Transverse colon (tissue), 3 donors: ENCODE results near the gene CHEK1.

Experiments used
- CTCF ChIP-seq, 5 experiments: fragments of 200-600 bp in 3 of 5; fragments of 450-650 bp in 2 of 5; sonication (generic) in 3 of 5; IDR thresholded peaks; 1 replicate in 2 of 5; 2 replicates in 3 of 5; pipeline ENCODE4 v1.5.1; 2016 to 2017; ENCODE audit warnings: antibody characterized with exemption in 5 of 5, inconsistent platforms in 3 of 5, mild to moderate bottlenecking in 2 of 5, moderate library complexity in 1 of 5
- EP300 ChIP-seq: sonication (generic); formaldehyde crosslinking; IDR thresholded peaks from one replicate; pipeline ENCODE4 v1.6.1; 2017; ENCODE audit warnings: antibody characterized with exemption, low read depth
- POLR2A ChIP-seq: fragments of 450-650 bp; IDR thresholded peaks from one replicate; pipeline ENCODE4 v1.6.1; 2016; ENCODE audit warnings: antibody characterized with exemption, mild to moderate bottlenecking, moderate library complexity

- TF ChIP-seq EP300 (no peak), CTCF (IDR thresholded peaks at IDR 0.05) (no peak), POLR2A (no peak)
These were observed 38.3 kb upstream of the CHEK1 start for GRCh38 chr11:125586623-125587022.
